HG02642 (cell line): ENCODE results near the gene GYS1.
"Not testable (repeated sequence)": the region's sequence is repeated elsewhere in the genome, so short reads cannot be mapped to it uniquely, and the experiment has no call there.

Experiments used
- ATAC-seq: cut with Tn5 transposase; IDR thresholded peaks from one replicate; pipeline ENCODE4 v1.9.1; 2021; ENCODE audit warnings: mild to moderate bottlenecking; ENCODE audit not compliant: unreplicated experiment, poor library complexity

GYS1 gene

DNA sequence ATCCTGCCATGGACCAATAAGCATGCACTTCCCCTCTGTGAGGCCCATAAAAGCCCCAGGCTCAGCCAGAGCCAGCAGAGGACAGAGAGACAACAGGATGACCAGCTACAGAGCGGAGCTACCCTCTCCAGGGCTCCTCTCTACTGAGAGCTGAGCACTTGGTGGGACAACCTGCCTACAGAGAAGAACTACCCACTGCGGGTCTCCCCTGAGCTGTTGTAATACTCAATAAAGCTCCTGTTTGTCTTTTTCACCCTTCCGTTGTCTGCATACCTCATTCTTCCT is 45.9 kb downstream of the GYS1 start:
- ATAC-seq: no peak

DNA sequence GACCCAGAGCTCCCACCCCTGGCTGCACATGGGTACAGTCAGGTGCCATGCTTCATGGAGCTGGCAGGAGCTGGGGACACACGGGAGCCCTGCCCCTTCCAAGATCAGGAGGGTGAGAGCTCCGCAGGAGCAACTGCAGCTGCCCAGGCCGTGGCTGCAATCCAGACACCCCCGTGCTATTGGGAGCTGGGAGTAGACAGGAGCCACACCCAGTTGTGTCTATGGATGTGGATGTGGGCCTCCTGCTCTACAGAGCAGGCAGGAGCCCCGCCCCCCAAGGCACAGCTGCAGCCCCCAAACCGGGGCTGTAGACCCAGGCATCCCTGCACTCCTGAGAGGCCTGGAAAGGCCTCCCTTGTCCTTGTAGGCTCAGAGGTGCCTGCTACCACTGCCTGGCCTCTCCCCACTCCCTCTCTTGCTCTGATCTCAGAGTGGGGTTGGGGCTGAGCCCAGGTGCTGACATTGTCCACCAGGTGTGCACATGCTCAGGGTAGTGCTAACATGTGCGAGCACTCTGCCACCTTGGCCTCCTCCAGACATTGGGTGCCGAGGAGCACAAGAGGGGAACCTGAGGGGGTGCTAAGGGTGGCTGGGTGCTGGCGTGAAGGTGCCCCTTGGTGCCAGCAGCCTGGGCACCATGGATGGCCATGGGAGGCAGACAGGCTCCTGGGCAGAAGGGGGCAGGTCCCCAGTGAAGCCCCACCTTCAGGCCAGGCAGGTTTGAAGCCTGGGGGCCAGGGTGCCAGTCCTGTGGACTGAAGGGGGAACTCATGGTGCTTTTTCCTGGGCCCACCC is 46.4 kb downstream of the GYS1 start:
- no peak for ATAC-seq

DNA sequence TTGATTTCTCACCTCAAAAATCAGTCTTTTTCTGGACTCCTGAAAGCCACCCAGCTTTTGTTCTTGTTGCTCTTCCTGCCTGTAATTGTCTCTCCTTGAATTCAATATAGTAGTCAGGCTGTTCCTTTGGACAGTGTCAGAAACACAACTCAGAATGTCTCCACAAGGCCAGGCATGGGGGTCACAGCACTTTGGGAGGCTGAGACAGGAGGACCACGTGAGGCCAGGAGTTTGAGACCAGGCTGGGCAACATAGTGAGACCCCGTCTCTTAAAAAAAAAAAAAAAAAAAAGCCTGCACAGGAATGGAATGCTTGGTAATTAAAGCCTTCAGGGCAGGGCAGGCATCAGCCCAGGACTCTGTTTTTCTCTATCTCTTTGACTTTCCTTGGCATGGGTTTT is 47.3 kb downstream of the GYS1 start:
- ATAC-seq: no peak

DNA sequence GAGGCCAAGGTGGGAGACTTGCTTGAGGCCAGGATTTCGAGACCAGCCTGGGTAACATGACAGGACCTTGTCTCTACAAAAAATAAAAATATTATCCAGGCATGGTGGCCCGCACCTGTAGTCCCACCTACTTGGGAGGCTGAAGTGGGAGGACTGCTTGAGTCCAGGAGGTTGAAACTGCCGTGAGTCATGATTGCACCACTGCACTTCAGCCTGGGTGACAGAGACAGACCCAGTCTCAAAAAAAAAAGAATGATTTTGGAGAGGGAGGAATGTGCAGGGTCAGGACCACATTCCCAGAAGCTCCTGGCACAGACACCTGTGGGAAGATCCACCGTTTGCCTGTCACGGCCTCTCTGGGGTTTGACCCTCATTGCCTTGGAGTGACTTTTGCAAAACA is 47.7 kb downstream of the GYS1 start:
- ATAC-seq: no peak

DNA sequence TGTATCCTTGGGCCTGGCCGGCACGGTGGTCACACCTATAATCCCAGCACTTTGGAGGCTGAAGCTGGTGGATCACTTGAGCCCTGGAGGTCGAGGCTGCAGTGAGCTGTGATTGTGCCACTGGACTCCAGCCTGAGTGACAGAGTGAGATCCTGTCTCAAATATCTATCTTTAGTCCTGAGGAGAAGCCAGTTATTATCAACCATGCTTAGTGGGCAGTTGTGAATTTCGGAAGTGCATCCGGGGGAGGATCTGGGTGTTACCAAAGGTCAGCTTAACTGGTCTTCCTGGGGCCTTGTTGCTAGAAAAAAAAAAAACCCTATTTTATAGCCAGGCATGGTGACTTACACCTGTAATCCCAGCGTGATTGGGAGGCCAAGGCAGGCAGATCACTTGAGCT is 50.0 kb downstream of the GYS1 start:
- ATAC-seq: no peak

DNA sequence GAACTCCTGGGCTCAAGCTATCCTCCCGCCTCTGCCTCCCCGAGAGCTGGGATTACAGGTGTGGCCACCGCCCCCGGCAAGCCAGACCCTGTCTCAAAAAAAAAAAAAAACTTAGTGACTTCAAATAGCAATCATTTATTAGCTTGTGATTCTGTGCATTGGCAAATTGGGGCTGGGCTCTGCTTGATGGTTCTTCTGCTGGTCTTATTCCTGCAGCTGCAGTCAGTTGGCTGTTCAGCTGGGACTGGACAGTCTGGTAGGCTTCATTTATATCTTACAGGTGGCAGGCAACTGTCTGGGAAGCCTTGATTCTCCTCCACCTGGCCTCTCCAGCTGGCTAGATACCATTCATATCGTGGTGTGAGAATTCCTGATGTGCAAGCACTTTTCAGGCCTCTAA is 52.2 kb downstream of the GYS1 start:
- ATAC-seq: no peak

DNA sequence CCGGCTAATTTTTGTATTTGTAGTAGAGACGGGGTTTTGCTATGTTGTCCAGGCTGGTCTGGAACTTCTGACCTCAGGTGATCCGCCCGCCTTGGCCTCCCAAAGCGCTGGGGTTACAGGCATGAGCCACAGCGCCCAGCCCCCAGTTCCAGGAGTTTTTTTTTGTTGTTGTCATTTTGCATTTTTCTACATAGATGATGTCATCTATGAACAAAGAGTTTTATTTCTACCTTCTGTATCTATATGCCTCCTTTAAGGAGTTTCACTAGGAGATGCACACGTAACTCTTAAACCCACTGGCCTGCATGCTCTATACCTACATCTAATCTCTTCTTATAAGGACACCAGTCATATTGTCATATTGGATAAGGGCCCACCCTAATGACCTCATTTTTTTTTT is 54.9 kb downstream of the GYS1 start:
- ATAC-seq: no peak

DNA sequence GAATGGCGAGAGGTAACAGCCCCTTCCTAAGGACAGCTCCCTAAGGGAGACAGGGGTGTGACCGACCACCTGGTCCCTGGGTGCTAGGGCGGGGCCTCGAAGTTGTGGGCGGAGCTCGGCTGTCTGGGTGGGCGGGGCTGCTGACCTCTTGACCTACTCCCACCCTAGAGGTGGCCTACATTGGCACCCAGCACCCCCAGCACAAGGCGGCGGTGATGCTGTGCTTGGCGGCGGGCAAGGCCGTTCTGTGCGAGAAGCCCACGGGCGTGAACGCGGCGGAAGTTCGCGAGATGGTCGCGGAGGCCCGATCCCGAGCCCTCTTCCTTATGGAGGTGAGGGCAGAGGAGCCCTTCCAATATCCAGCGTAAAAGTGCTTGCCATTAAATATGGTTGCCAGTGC is 57.2 kb downstream of the GYS1 start:
- ATAC-seq: no peak

DNA sequence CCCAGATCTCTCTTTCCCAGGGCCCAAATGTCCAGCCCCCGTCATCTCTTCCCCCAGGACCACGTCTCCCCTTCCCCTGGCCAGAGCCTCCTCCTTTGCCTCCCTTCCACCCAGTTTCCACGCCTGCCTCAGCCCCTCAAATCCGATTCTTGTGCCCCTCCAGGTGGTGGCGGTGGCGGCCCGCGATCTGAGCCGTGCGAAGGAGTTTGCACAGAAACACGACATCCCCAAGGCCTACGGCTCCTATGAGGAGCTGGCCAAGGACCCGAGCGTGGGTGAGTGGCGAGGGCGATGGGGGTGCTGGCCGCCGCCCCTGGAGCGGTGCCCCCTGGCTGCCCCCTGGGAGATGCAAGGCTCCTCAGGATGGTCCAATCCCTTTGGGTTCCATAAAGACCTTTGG is 58.3 kb downstream of the GYS1 start:
- no peak for ATAC-seq

DNA sequence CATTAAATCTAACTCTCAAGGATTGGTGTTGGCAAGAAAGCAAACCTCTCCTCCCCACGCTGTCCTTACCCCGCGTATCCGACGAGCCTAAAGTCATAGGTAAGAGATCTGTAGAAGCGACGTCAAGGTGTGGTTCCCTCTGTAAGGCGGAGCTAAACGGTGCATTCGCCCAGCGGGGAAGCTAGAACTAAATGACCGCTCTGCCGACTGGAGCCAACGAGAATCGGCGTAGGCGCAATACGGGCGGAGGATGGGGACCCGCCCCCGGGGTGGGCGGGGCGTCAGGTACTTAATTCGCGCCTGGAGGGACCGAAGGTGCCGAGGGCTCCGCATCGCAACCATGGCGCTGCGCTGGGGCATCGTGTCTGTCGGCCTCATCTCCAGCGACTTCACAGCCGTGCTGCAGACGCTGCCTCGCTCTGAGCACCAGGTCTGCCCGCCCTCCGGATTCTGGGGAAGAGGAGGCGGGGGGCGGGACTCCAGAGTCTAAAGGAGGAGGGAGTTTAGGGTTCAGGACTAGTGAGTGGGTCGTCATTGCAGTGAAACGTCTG is 59.7 kb downstream of the GYS1 start, which contains the start of gene DHDH:
Gene DHDH (plus strand): TSS at position 318 of the 551 bp plus-strand sequence. CDS start 23 bp downstream, at position 341.
- ATAC-seq: peak; percentile 56

DNA sequence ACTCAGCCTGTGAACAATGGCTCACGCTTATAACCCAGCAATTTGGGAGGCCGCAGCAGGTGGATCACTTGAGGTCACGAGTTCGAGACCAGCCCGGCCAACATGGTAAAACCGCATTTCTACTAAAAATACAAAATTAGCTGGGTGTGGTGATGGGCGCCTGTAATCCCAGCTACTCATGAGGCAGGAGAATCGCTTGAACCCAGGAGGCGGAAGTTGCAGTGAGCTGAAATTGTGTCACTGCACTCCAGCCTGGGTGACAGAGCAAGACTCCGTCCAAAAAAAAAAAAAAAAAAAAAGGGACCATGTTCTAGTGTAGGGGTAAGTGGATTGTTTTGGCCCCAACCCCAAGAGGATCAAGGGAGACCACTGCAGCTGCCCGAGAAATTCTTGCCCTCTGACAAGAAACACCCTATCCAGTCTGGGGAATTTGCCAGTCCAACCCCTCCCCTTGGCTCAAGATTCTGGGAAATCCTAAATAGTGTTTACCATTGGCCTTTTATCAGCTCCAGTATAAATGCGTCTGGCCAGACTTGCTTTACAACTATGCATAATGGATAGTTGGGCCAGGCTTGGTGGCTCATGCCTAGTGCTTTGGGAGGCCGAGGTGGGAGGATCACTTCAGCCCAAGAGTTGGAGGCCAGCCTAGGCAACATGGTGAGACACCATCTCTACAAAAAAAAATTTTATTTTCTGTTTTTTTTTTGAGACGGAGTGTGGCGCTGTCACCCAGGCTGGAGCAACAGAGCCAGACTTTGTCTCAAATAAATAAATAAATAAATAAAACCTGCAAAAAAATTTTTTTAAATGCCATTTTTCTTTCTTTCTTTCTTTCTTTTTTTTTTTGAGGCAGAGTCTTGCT is 64.7 kb downstream of the GYS1 start:
- no peak for ATAC-seq

DNA sequence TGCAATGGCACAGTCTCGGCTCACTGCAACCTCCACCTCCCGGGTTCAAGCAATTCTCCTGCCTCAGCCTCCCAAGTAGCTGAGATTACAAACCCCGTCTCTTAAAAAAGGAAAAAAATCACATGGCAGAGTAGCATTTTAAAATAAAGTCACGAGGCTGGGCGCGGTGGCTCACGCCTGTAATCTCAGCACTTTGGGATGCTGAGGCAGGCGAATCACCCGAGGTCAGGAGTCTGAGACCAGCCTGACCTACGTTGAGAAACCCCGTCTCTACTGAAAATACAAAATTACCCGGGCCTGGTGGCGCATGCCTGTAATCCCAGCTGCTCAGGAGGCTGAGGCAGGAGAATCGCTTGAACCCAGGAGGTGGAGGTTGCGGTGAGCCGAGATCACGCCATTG is 65.4 kb downstream of the GYS1 start:
- ATAC-seq: not testable (repeated sequence)

DNA sequence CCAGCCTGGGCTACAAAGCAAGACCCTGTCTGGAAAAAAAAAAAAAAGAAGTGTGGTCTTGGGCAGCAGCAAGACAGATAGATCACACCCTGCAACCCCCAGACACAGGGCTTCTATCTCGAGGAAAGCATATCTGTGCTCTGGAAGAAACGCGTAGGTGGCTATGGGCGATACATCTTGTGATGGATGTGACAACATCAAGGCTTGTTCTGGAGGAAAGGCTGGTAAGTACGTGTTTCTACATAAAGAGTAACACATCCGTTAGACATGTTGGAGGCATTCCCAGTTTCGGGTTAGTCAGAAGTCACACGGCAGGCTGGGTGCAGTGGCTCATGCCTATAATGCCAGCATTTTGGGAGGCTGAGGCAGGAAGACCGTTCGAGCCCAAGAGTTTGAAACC is 66.2 kb downstream of the GYS1 start:
- ATAC-seq: no peak

DNA sequence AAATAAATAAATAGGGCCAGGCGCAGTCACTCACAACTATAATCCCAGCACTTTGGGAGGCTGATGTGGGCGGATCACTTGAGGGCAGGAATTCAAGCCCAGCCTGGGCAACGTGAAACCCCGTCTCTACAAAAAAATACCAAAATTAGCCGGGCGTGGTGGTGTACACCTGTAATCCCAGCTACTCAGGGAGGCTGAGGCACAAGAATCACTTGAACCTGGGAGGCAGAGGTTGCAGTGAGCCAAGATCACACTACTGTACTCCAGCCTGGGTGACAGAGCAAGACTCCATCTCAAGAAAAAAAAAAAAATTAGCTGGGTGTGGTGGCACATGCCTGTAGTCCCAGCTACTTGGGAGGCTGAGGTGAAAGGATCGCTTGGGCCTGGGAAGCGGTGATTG is 67.2 kb downstream of the GYS1 start:
- not testable (repeated sequence) for ATAC-seq

DNA sequence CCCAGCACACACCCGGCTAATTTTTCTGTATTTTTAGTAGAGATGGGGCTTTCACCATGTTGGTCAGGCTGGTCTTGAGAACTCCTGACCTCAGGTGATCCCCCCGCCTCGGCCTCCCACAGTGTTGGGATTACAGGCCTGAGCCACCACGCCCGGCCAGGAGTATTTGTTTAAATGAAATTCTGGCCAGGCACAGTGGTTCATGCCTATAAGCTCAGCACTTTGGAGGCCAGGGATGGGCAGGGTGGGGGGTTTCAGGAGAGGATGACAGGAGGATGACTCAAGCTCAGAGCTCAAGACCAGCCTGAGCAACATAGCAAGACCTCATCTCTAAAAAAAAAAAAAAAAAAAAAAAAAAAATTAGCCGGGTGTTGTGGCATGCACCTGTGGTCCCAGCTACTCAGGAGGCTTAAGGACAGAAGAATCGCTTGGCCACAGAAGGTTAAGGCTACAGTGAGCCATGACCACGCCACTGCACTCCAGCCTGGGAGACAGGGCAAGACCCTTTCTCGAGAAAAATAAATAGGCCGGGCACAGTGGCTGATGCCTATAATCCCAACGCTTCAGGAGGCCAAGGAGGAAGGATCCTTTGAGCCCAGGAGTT is 67.8 kb downstream of the GYS1 start:
- ATAC-seq: no peak

DNA sequence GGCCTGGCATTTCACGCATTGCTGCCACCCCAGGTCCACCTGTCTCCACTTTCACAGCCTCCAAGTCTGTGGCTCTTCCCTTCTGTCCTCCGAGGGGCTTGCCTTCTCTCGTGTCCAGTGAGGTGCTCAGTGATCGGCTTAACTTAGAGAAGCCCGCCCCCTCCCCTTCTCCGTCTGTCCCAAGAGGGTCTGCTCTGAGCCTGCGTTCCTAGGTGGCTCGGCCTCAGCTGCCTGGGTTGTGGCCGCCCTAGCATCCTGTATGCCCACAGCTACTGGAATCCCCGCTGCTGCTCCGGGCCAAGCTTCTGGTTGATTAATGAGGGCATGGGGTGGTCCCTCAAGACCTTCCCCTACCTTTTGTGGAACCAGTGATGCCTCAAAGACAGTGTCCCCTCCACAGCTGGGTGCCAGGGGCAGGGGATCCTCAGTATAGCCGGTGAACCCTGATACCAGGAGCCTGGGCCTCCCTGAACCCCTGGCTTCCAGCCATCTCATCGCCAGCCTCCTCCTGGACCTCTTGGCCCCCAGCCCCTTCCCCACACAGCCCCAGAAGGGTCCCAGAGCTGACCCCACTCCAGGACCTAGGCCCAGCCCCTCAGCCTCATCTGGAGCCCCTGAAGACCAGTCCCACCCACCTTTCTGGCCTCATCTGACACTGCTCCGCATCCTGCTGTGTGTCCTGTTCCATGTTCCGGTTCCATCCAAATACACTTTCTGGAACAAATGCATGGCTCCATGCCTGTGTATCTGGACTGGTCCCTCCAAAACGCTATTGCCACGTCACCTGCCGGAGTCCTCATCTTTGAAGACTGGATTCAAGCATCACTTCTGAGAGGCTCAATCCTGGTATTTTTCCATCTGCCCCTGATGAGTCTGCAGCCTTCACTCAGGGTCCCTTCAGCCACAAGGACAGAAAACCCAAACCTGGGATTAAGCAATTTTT is 70.3 kb downstream of the GYS1 start:
- ATAC-seq: no peak

DNA sequence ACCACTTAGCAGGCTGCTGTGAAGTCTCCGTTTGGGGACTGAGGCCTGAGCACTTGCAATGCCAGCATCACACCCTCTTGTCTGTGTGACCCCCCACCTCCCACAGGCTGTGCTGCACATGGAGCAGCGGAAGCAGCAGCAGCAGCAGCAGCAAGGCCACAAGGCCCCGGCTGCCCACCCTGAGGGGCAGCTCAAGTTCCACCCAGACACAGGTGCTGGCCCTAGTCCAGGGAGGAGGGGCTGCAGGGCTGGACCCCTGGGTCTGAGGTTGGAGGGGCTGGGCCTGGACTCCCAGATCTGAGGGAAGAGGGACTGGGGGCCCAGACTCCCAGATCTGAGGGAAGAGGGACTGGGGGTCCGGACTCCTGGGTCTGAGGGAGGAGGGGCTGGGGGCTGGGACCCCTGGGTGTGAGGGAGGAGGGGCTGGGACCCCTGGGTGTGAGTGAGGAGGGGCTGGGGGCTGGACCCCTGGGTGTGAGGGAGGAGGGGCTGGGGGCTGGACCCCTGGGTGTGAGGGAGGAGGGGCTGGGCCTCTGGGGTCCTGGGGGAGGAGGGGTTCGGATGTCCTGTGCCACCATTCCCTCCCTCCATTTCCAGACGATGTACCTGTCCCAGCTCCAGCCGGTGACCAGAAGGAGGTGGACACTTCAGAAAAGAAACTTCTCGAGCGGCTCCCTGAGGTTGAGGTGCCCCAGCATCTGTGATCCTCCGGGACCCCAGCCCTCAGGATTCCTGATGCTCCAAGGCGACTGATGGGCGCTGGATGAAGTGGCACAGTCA is 71.2 kb downstream of the GYS1 start:
- no peak for ATAC-seq

DNA sequence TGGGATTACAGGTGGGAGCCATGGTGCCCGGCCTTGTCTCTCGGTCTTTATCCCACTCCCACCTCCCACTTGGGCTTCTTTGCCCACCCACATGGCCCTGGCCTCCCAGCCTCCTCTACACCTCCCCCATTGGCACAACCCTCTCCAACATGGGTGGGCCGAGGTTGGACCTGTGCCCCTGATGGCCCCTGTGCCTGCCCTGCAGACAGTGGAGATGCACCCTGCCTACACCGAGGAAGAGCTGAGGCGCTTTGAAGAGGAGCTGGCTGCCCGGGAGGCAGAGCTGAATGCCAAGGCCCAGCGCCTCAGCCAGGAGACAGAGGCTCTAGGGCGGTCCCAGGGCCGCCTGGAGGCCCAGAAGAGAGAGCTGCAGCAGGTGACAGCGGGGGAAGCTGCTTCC is 72.2 kb downstream of the GYS1 start:
- ATAC-seq: no peak

DNA sequence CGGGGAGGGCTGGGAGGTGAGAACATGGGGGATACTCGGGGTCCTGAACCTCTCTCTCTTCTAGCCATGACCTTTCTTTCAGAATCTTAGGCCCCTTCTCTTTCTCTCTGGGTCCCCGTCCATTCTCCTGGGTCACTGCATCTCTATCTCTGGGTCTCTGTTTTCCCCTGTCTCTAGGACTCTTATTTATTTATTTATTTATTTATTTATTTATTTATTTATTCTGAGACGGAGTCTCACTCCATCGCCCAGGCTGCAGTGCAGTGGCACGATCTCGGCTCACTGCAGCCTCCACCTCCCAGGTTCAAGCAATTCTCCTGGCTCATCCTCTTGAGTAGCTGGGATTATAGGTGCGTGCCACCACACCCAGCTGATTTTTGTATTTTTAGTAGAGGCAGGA is 73.8 kb downstream of the GYS1 start:
- not testable (repeated sequence) for ATAC-seq
